Naive thymus-derived CD8-positive, alpha-beta T cell (primary cell): ENCODE measurements around the gene OR13C3. TPM values are rescaled to one million over a fixed set of nuclear protein-coding genes. Genes with fewer than 3 reads are reported as not detected.
"Not testable (repeated sequence)": the region's sequence is repeated elsewhere in the genome, so short reads cannot be mapped to it uniquely, and the experiment has no call there.

Source experiments
- ATAC-seq, 2 donors: fragments of 150-1000 bp; cut with Tn5 transposase in 1 of 2; sonication (Bioruptor Pico), chemical (Tn5 transposase) in 1 of 2; 1 replicate in 1 of 2; 2 replicates in 1 of 2; pipeline ENCODE4 v1.10.0; 2021; ENCODE audit warnings: mild to moderate bottlenecking in 2 of 2, moderate library complexity in 2 of 2
- POLR2A ChIA-PET: fragments of 350-600 bp; sonication (Branson Sonifier 250); formaldehyde crosslinking; loops from one replicate; lab custom pipeline; 2021; ENCODE audit warnings: antibody characterized with exemption; lab: Charles Lee
- DNase-seq, 10 donors: peaks; one replicate each; pipeline versions ENCODE4 v3.0.0 to v3.0.0-alpha.2; 2020 to 2022
- H3K27ac Mint-ChIP-seq, 10 donors: one replicate each; pipeline ENCODE4 v1.8.0; 2020 to 2022; ENCODE audit warnings: mild to moderate bottlenecking in 10 of 10, mixed read lengths in 10 of 10, moderate library complexity in 4 of 10, inconsistent platforms in 1 of 10
- H3K27me3 Mint-ChIP-seq, 5 donors: one replicate each; pipeline ENCODE4 v1.8.0; 2021 to 2022; ENCODE audit warnings: mixed read lengths in 5 of 5
- H3K36me3 Mint-ChIP-seq, 3 donors: one replicate each; pipeline ENCODE4 v1.8.0; 2020 to 2022; ENCODE audit warnings: mixed read lengths in 3 of 3, mild to moderate bottlenecking in 2 of 3, inconsistent platforms in 1 of 3
- H3K4me1 Mint-ChIP-seq, 4 donors: one replicate each; pipeline ENCODE4 v1.8.0; 2021 to 2022; ENCODE audit warnings: mixed read lengths in 4 of 4
- H3K4me3 Mint-ChIP-seq, 10 donors: one replicate each; pipeline ENCODE4 v1.8.0; 2020 to 2022; ENCODE audit warnings: mild to moderate bottlenecking in 10 of 10, mixed read lengths in 10 of 10, moderate library complexity in 6 of 10, inconsistent platforms in 1 of 10
- H3K9me3 Mint-ChIP-seq, 9 donors: one replicate each; pipeline ENCODE4 v1.8.0; 2020 to 2022; ENCODE audit warnings: mixed read lengths in 9 of 9, mild to moderate bottlenecking in 3 of 9, inconsistent platforms in 1 of 9, moderate library complexity in 1 of 9
- polyA plus RNA-seq, 3 donors: library from polyadenylated mRNA; unstranded; fragments of 300-500 nt; fragmentation: Illumina TruSeq; gene quantifications; one replicate each; pipeline ENCODE4 v1.2.3, GENCODE V29; 2021
- total RNA-seq, 8 experiments: library from RNA in 2 of 8; stranded (reverse) in 2 of 8; gene quantifications; one replicate each; pipeline ENCODE4 v1.2.3 and lab custom pipeline; 2021 to 2026

OR13C3 gene
- total and polyA plus RNA-seq, 5 experiments from 2014 or later, result not detected

- H3K36me3 Mint-ChIP-seq, H3K4me1 Mint-ChIP-seq, DNase-seq, H3K9me3 Mint-ChIP-seq, H3K27me3 Mint-ChIP-seq, ATAC-seq, POLR2A ChIA-PET, H3K4me3 Mint-ChIP-seq, H3K27ac Mint-ChIP-seq: not testable (repeated sequence)
Observed at GRCh38 chr9:104520241-104520640, 16.4 kb downstream of the OR13C3 start.

- no peak for ATAC-seq
- H3K27me3 Mint-ChIP-seq, result peaks cover 0 to 21% (median 5%) of the 10 kb centered on the region in 5 donors
- no peak overlapping the region for H3K27ac Mint-ChIP-seq
- H3K4me1 Mint-ChIP-seq, result no peaks in the 10 kb centered on the region
- no peak for DNase-seq
- POLR2A ChIA-PET, result no interaction called here
- H3K9me3 Mint-ChIP-seq, result peaks cover 0 to 10% (median 3%) of the 10 kb centered on the region in 9 donors
- no peak overlapping the region for H3K4me3 Mint-ChIP-seq
- peaks cover 0 to 8% (median 0%) of the 10 kb centered on the region in 3 donors for H3K36me3 Mint-ChIP-seq
Observed at GRCh38 chr9:104514901-104515300, 21.8 kb downstream of the OR13C3 start.

DNA sequence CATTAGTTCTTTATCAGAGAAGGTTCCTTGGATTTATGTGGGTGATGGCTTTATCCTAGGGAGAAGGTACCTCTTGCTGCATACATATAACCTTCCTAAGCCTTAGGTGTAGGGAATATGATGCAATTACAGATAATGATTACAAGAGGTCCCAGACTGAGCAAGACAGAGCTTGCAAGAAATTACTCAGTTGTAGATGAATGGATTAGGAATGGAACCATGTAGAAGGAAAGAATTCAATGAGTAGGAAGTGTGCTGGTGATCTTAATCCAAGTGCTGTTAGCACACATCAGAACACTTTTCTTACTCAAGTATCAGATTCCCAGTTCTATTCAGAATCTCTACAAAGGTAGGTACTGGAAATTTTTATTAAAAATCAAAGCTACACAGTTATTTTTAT is 30.1 kb downstream of the OR13C3 start:
- Mint-ChIP-seq H3K4me3 (no peak overlapping the region), H3K4me1 (no peaks in the 10 kb centered on the region), H3K27me3 (peaks cover 2 to 20% (median 5%) of the 10 kb centered on the region in 5 donors), H3K36me3 (peaks cover 0 to 8% (median 0%) of the 10 kb centered on the region in 3 donors), H3K27ac (no peak overlapping the region), H3K9me3 (peaks cover 0 to 18% (median 7%) of the 10 kb centered on the region in 9 donors)
- POLR2A ChIA-PET, result no interaction called here
- DNase-seq (no peak), ATAC-seq (no peak)

DNA sequence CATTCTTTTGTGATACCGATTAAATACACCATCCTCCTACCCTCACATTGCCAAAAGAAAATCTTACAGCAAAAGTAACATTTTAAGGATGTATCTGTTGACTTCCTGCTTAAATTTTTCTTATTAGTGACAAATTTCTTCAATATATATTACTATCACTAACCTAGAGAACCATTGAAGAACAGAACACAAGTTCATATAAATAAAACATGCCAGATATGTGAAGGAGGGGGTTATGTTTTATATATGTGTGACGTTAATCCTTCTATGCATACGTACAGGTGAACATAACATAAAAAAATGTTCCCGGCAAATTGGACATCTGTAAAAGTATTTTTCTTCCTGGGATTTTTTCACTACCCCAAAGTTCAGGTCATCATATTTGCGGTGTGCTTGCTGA is 32.7 kb downstream of the OR13C3 start, which contains the start of gene OR13F1:
Gene OR13F1 (plus strand): TSS at position 301 of the 400 bp plus-strand sequence. CDS start 0 bp downstream, at position 301.
- ATAC-seq, result no peak
- no peak within 1 kb of the TSS for H3K27ac Mint-ChIP-seq
- no peak within 1 kb of the TSS for H3K4me3 Mint-ChIP-seq
- no peaks in the 10 kb centered on the region for H3K4me1 Mint-ChIP-seq
- peaks cover 0 to 19% (median 5%) of the 10 kb centered on the region in 9 donors for H3K9me3 Mint-ChIP-seq
- H3K27me3 Mint-ChIP-seq, result peaks cover 0 to 10% (median 0%) of the 10 kb centered on the region in 5 donors
- no peak for DNase-seq
- POLR2A ChIA-PET, result no interaction called here
- H3K36me3 Mint-ChIP-seq, result no peaks in the 10 kb centered on the region

DNA sequence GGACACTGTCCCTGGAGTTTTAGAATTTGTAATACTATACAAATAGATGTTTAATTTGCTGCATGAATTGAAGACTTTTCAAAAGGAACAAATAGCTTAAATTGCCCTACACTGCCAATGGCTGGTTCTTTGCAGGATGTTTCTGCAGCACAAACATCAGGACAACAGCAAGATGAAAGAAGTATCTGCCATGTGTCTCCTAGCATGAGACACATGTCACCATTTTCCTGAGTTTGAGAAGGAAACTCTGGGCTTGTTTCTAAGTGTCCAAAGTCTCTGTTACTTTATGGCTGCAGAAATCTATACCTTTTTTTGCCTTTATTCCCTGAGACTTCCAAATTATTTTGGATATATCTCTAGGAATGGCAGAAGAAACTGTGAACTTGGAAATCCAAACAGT is 33.2 kb downstream of the OR13C3 start:
- Mint-ChIP-seq H3K27ac (no peak overlapping the region), H3K36me3 (no peaks in the 10 kb centered on the region), H3K9me3 (peaks cover 0 to 16% (median 5%) of the 10 kb centered on the region in 9 donors), H3K4me3 (no peak overlapping the region), H3K4me1 (no peaks in the 10 kb centered on the region), H3K27me3 (peaks cover 0 to 10% (median 0%) of the 10 kb centered on the region in 5 donors)
- POLR2A ChIA-PET, result no interaction called here
- DNase-seq, result no peak
- ATAC-seq, result no peak

DNA sequence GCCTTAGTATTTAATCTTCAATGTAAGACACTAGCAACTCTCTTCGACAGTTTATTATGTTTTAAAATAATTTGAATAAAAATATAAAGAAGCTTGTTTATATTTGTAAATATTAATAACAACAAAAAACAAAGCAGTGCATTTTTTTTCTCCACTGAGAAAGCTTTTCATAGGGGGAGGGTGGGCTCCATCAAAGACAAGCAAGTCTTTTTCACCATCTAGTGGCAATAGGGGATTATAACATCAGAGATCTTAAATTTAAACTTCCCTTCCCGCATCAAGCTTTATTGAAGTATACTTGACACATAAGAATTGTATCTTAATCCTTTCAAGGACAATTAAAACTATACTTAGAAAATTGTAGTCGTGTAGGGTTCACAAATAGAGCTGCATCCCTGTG is 41.8 kb downstream of the OR13C3 start:
- H3K4me3 Mint-ChIP-seq, result no peak overlapping the region
- H3K27ac Mint-ChIP-seq, result no peak overlapping the region
- H3K9me3 Mint-ChIP-seq, result peaks cover 0 to 18% (median 4%) of the 10 kb centered on the region in 9 donors
- no peaks in the 10 kb centered on the region for H3K4me1 Mint-ChIP-seq
- DNase-seq (no peak), ATAC-seq (no peak)
- no peaks in the 10 kb centered on the region for H3K36me3 Mint-ChIP-seq
- POLR2A ChIA-PET, result no interaction called here
- no peaks in the 10 kb centered on the region for H3K27me3 Mint-ChIP-seq

Other genes with a start within 250 kb of the OR13C3 start
- not detected for gene OR13F1, start 32.6 kb downstream of the OR13C3 start, total RNA-seq
- not detected for gene OR13F1, start 32.6 kb downstream of the OR13C3 start, polyA plus RNA-seq
- not detected for gene OR13C4, start 9.6 kb downstream of the OR13C3 start, total RNA-seq
- gene OR13C4, start 9.6 kb downstream of the OR13C3 start, polyA plus RNA-seq, result not detected
- gene OR13C8, start 32.3 kb upstream of the OR13C3 start, total RNA-seq, result not detected
- gene OR13C8, start 32.3 kb upstream of the OR13C3 start, polyA plus RNA-seq, result not detected
- gene OR13C5, start 62.6 kb upstream of the OR13C3 start, total RNA-seq, result not detected
- gene OR13C5, start 62.6 kb upstream of the OR13C3 start, polyA plus RNA-seq, result not detected
- not detected for gene OR13C2, start 68.8 kb upstream of the OR13C3 start, total RNA-seq
- not detected for gene OR13C2, start 68.8 kb upstream of the OR13C3 start, polyA plus RNA-seq
- not detected for gene OR13C9, start 81.3 kb upstream of the OR13C3 start, total RNA-seq
- gene OR13C9, start 81.3 kb upstream of the OR13C3 start, polyA plus RNA-seq, result not detected
- not detected for gene OR13D1, start 157.7 kb upstream of the OR13C3 start, total RNA-seq
- gene OR13D1, start 157.7 kb upstream of the OR13C3 start, polyA plus RNA-seq, result not detected
- gene NIPSNAP3A, start 210.8 kb upstream of the OR13C3 start, total RNA-seq, result 10 to 100 TPM; 11.2 to 12.7 TPM
- gene NIPSNAP3A, start 210.8 kb upstream of the OR13C3 start, polyA plus RNA-seq, result 10 to 100 TPM; 15.6 to 17.8 (median 15.7) TPM
- gene NIPSNAP3B, start 227.3 kb upstream of the OR13C3 start, total RNA-seq, result 1 to 10 TPM in 1 of 2 experiments, under 1 TPM in 1; 0.69 to 2.1 TPM
- 1 to 10 TPM in 2 of 3 donors, under 1 TPM in 1; 0.64 to 1.7 (median 1.5) TPM for gene NIPSNAP3B, start 227.3 kb upstream of the OR13C3 start, polyA plus RNA-seq